ENCODE data around the gene P2RX3. TPM values are rescaled to one million over a fixed set of nuclear protein-coding genes. Genes with fewer than 3 reads are reported as not detected.
A peak's percentile ranks its signal among the peaks of the same experiment; 100 is the strongest.
"Not testable (repeated sequence)": the region's sequence is repeated elsewhere in the genome, so short reads cannot be mapped to it uniquely, and the experiment has no call there.

The P2RX3 gene
- total RNA-seq, 1 donor from 2014 or later = 0.23 TPM

- peaks cover 55% of the 10 kb centered on the region for H3K36me3 Mint-ChIP-seq (ENCODE audit: low read depth, unreplicated experiment)
- H3K4me1 Mint-ChIP-seq (ENCODE audit: unreplicated experiment) = peaks cover 24% of the 10 kb centered on the region
- H3K9me3 Mint-ChIP-seq (ENCODE audit: unreplicated experiment) = no peaks in the 10 kb centered on the region
These were observed 5.3 kb upstream of the P2RX3 start for GRCh38 chr11:57332694-57333440.

GRCh38 chr11:57335023-57335342, 3.2 kb upstream of the P2RX3 start:
- Mint-ChIP-seq H3K36me3 (ENCODE audit: low read depth, unreplicated experiment) (peaks cover 35% of the 10 kb centered on the region), H3K27ac (ENCODE audit: unreplicated experiment) (peak overlapping the region; percentile 95), H3K27me3 (ENCODE audit: unreplicated experiment) (peaks cover 20% of the 10 kb centered on the region), H3K9me3 (ENCODE audit: unreplicated experiment) (no peaks in the 10 kb centered on the region), H3K4me3 (ENCODE audit: unreplicated experiment) (peak overlapping the region; percentile 94), H3K4me1 (ENCODE audit: unreplicated experiment) (peaks cover 38% of the 10 kb centered on the region)
- no peak for TF ChIP-seq CTCF (IDR thresholded peaks at IDR 0.05; ENCODE audit: unreplicated experiment)
- DNase-seq (ENCODE audit: low spot score) = no peak

More at GRCh38 chr11:57332694-57333440, 5.3 kb upstream of the P2RX3 start:
- no peak overlapping the region for H3K27ac Mint-ChIP-seq (ENCODE audit: unreplicated experiment)
- peaks cover 17% of the 10 kb centered on the region for H3K27me3 Mint-ChIP-seq (ENCODE audit: unreplicated experiment)
- no peak for DNase-seq (ENCODE audit: low spot score)
- TF ChIP-seq CTCF (IDR thresholded peaks at IDR 0.05; ENCODE audit: unreplicated experiment) = no peak
- H3K4me3 Mint-ChIP-seq (ENCODE audit: unreplicated experiment) = peak overlapping the region; percentile 62

- H3K9me3 Mint-ChIP-seq (ENCODE audit: unreplicated experiment) = no peaks in the 10 kb centered on the region
- peak; percentile 69 for DNase-seq (ENCODE audit: low spot score)
- H3K27me3 Mint-ChIP-seq (ENCODE audit: unreplicated experiment) = peaks cover 20% of the 10 kb centered on the region
- TF ChIP-seq CTCF (IDR thresholded peaks at IDR 0.05; ENCODE audit: unreplicated experiment) = no peak
- H3K27ac Mint-ChIP-seq (ENCODE audit: unreplicated experiment) = peak within 1 kb of the TSS; percentile 95
- H3K4me3 Mint-ChIP-seq (ENCODE audit: unreplicated experiment) = peak within 1 kb of the TSS; percentile 94
- peaks cover 31% of the 10 kb centered on the region for H3K36me3 Mint-ChIP-seq (ENCODE audit: low read depth, unreplicated experiment)
- H3K4me1 Mint-ChIP-seq (ENCODE audit: unreplicated experiment) = peaks cover 44% of the 10 kb centered on the region
These were observed 2.6 kb upstream of the P2RX3 start, which contains the start of gene SSRP1 for GRCh38 chr11:57335343-57336110. Gene SSRP1 (minus strand): TSS chr11:57335892. CDS start chr11:57335121, 771 bp downstream.

- Mint-ChIP-seq H3K27me3 (ENCODE audit: unreplicated experiment) (peaks cover 20% of the 10 kb centered on the region), H3K4me3 (ENCODE audit: unreplicated experiment) (peak overlapping the region; percentile 92), H3K27ac (ENCODE audit: unreplicated experiment) (peak overlapping the region; percentile 95), H3K4me1 (ENCODE audit: unreplicated experiment) (peaks cover 45% of the 10 kb centered on the region), H3K9me3 (ENCODE audit: unreplicated experiment) (no peaks in the 10 kb centered on the region), H3K36me3 (ENCODE audit: low read depth, unreplicated experiment) (peaks cover 25% of the 10 kb centered on the region)
- TF ChIP-seq CTCF (IDR thresholded peaks at IDR 0.05; ENCODE audit: unreplicated experiment) = no peak
- DNase-seq (ENCODE audit: low spot score) = no peak
These were observed 2.0 kb upstream of the P2RX3 start for GRCh38 chr11:57336111-57336666.

GRCh38 chr11:57336856-57337255, 1.3 kb upstream of the P2RX3 start:
- not testable (repeated sequence) for H3K4me3 Mint-ChIP-seq (ENCODE audit: unreplicated experiment); H3K9me3 Mint-ChIP-seq (ENCODE audit: unreplicated experiment); DNase-seq (ENCODE audit: low spot score)
- Mint-ChIP-seq H3K27me3 (ENCODE audit: unreplicated experiment) (peaks cover 20% of the 10 kb centered on the region), H3K27ac (ENCODE audit: unreplicated experiment) (peak overlapping the region; percentile 13), H3K4me1 (ENCODE audit: unreplicated experiment) (peaks cover 45% of the 10 kb centered on the region), H3K36me3 (ENCODE audit: low read depth, unreplicated experiment) (peaks cover 18% of the 10 kb centered on the region)
